IMR-90 (cell line): ENCODE measurements around the gene ILK. TPM values are rescaled to one million over a fixed set of nuclear protein-coding genes. Genes with fewer than 3 reads are reported as not detected.

ENCODE experiments used
- ATAC-seq: fragments of 200-7000 bp; cut with Tn5 transposase; 2 replicates; pipeline ENCODE4 v1.9.1; 2020; ENCODE audit warnings: low read depth, mild to moderate bottlenecking, moderate library complexity
- BruUV-seq: library from RNA; stranded (reverse); fragments of 400-500 nt; replicated peaks from 2 replicates; lab custom pipeline; 2021; lab: Mats Ljungman, UMichigan
- CTCF ChIA-PET: fragments of 300-600 bp; formaldehyde crosslinking; extraction: SDS; loops from one replicate; lab custom pipeline; 2021; ENCODE audit warnings: antibody characterized with exemption; lab: Yijun Ruan, JAX
- POLR2A ChIA-PET: fragments of 300-600 bp; sonication (Branson Sonifier 250); formaldehyde crosslinking; loops from one replicate; lab custom pipeline; 2022; ENCODE audit warnings: antibody characterized with exemption; ENCODE audit not compliant: unreplicated experiment; lab: Charles Lee
- DNase-seq: peaks from one replicate; pipeline ENCODE4 v3.0.0; 2013
- H2AFZ ChIP-seq: replicated peaks from 2 replicates; pipeline ENCODE3; 2013; ENCODE audit warnings: low read length, mild to moderate bottlenecking; ENCODE audit not compliant: poor library complexity
- H2AK5ac ChIP-seq: 2 replicates; pipeline ENCODE4 v1.6.1; 2013; ENCODE audit warnings: low read depth, low read length, inconsistent platforms
- H2AK9ac ChIP-seq: replicated peaks from 2 replicates; pipeline ENCODE3; 2013; ENCODE audit warnings: mild to moderate bottlenecking, low read depth, low read length, moderate library complexity; ENCODE audit not compliant: poor library complexity
- H2BK120ac ChIP-seq: 2 replicates; pipeline ENCODE4 v1.6.1; 2013; ENCODE audit warnings: low read depth, low read length, inconsistent platforms
- H2BK15ac ChIP-seq: 3 replicates; pipeline ENCODE4 v1.6.1; 2013; ENCODE audit warnings: low read depth, low read length, inconsistent platforms
- H2BK20ac ChIP-seq: 2 replicates; pipeline ENCODE4 v1.6.1; 2013; ENCODE audit warnings: low read depth, mild to moderate bottlenecking, inconsistent platforms, low read length, moderate library complexity
- H2BK5ac ChIP-seq: 2 replicates; pipeline ENCODE4 v1.6.1; 2013; ENCODE audit warnings: mild to moderate bottlenecking, low read depth, low read length, inconsistent platforms; ENCODE audit not compliant: poor library complexity, severe bottlenecking
- H3K14ac ChIP-seq: replicated peaks from 2 replicates; pipeline ENCODE4 v1.6.1; 2013; ENCODE audit warnings: low read depth, low read length, inconsistent platforms
- H3K18ac ChIP-seq: 2 replicates; pipeline ENCODE4 v1.6.1; 2013; ENCODE audit warnings: low read depth, low read length, control low read depth
- H3K23ac ChIP-seq: 2 replicates; pipeline ENCODE4 v1.6.1; 2013; ENCODE audit warnings: low read depth, low read length, inconsistent platforms
- H3K27ac ChIP-seq: 2 replicates; pipeline ENCODE4 v1.5.1; 2013; ENCODE audit warnings: mild to moderate bottlenecking, control low read depth, low read length; ENCODE audit not compliant: insufficient read depth
- H3K27me3 ChIP-seq: 2 replicates; pipeline ENCODE4 v1.6.1; 2013; ENCODE audit warnings: low read length; ENCODE audit not compliant: control insufficient read depth, insufficient read depth
- H3K36me3 ChIP-seq: 2 replicates; pipeline ENCODE4 v1.6.1; 2013; ENCODE audit warnings: low read length, mixed read lengths; ENCODE audit not compliant: control insufficient read depth, insufficient read depth
- H3K4ac ChIP-seq: 2 replicates; pipeline ENCODE4 v1.6.1; 2013; ENCODE audit warnings: low read depth, low read length, inconsistent platforms
- H3K4me1 ChIP-seq: 2 replicates; pipeline ENCODE4 v1.6.1; 2013; ENCODE audit warnings: low read length, mixed read lengths; ENCODE audit not compliant: control insufficient read depth, insufficient read depth
- H3K4me2 ChIP-seq: 2 replicates; pipeline ENCODE4 v1.6.1; 2013; ENCODE audit warnings: low read depth, mild to moderate bottlenecking, control low read depth, low read length, moderate library complexity
- H3K4me3 ChIP-seq: 2 replicates; pipeline ENCODE4 v1.5.1; 2013; ENCODE audit warnings: low read depth, mild to moderate bottlenecking, control low read depth, low read length, moderate library complexity; ENCODE audit not compliant: insufficient read depth
- H3K56ac ChIP-seq: 2 replicates; pipeline ENCODE4 v1.6.1; 2013; ENCODE audit warnings: low read length, inconsistent platforms; ENCODE audit not compliant: insufficient read depth; ENCODE audit errors: extremely low read depth
- H3K79me1 ChIP-seq, 2 experiments: 2 replicates each; pipeline ENCODE4 v1.6.1; 2013; ENCODE audit warnings: low read length in 2 of 2, inconsistent platforms in 1 of 2, low read depth in 1 of 2
- H3K9ac ChIP-seq: 2 replicates; pipeline ENCODE4 v1.6.1; 2013; ENCODE audit warnings: low read depth, low read length, control low read depth
- H3K9me1 ChIP-seq: 2 replicates; pipeline ENCODE4 v1.6.1; 2013; ENCODE audit warnings: low read length, inconsistent platforms; ENCODE audit not compliant: insufficient read depth
- H3K9me3 ChIP-seq: 2 replicates; pipeline ENCODE4 v1.6.1; 2013; ENCODE audit warnings: low read length; ENCODE audit not compliant: control insufficient read depth, insufficient read depth
- H4K20me1 ChIP-seq: 2 replicates; pipeline ENCODE4 v1.6.1; 2013; ENCODE audit warnings: low read length, inconsistent platforms; ENCODE audit not compliant: insufficient read depth
- H4K5ac ChIP-seq: 2 replicates; pipeline ENCODE4 v1.6.1; 2013; ENCODE audit warnings: mild to moderate bottlenecking, low read depth, low read length, control low read depth
- H4K8ac ChIP-seq, 2 experiments: 2 replicates each; pipeline ENCODE4 v1.6.1; 2013; ENCODE audit warnings: low read depth in 2 of 2, low read length in 2 of 2, control low read depth in 1 of 2, inconsistent platforms in 1 of 2
- H4K91ac ChIP-seq: 2 replicates; pipeline ENCODE4 v1.6.1; 2013; ENCODE audit warnings: low read depth, low read length, inconsistent platforms; ENCODE audit not compliant: insufficient read depth
- BHLHE40 ChIP-seq: fragments of 150-350 bp; IDR thresholded peaks from 2 replicates; pipeline ENCODE4 v1.6.1; 2016; ENCODE audit warnings: mild to moderate bottlenecking, low read depth, low read length
- CEBPB ChIP-seq: IDR thresholded peaks from 2 replicates; pipeline ENCODE4 v1.6.1; 2012; ENCODE audit warnings: low read depth, low read length, improper control_type of control experiment
- FOS ChIP-seq: fragments of 150-350 bp; IDR thresholded peaks from 2 replicates; pipeline ENCODE4 v1.6.1; 2016; ENCODE audit warnings: low read depth, low read length
- MAFK ChIP-seq: IDR thresholded peaks from 2 replicates; pipeline ENCODE4 v1.6.1; 2012; ENCODE audit warnings: low read depth, low read length, improper control_type of control experiment
- RFX5 ChIP-seq: IDR thresholded peaks from 2 replicates; pipeline ENCODE4 v1.8.0; 2012; ENCODE audit warnings: low read depth, mild to moderate bottlenecking, low read length, moderate library complexity
- WGBS, 2 experiments: methylation state at CpG; one replicate each; pipeline versions ENCODE4 v1.1.5 to v1.1.7; 2013; ENCODE audit warnings: missing lambda C conversion rate in 2 of 2; ENCODE audit not compliant: insufficient read length in 1 of 2; ENCODE audit errors: extremely low coverage in 2 of 2; 5-methylcytosine and 5-hydroxymethylcytosine counted together
- dilution Hi-C: fragments of 300-500 bp; cut with HindIII; formaldehyde crosslinking; loops from one replicate; pipeline ENCODE4 v1.14.3; 2018; ENCODE audit warnings: low sequenced_read_pairs; ENCODE audit not compliant: unreplicated experiment
- in situ Hi-C: fragments of 300-500 bp; cut with MboI; formaldehyde crosslinking; loops from 3 replicates; pipeline ENCODE4 v1.14.3; 2019; ENCODE audit warnings: low sequenced_read_pairs, inconsistent platforms, mixed read lengths
- intact Hi-C: fragments of 100-400 bp; cut with micrococcal nuclease; formaldehyde crosslinking; loops from 2 replicates; pipeline ENCODE4 v1.10.0; 2022
- polyA plus RNA-seq, 3 experiments: library from polyadenylated mRNA; depleted of rRNA; stranded (reverse); fragments of >200 nt; gene quantifications; 2 replicates each; pipeline ENCODE4 v1.2.3, GENCODE V29; 2012; ENCODE audit warnings: low replicate concordance in 1 of 3
- total RNA-seq: library from RNA; depleted of rRNA; stranded (reverse); fragments of >200 nt; gene quantifications from 2 replicates; pipeline ENCODE4 v1.2.3, GENCODE V29; 2012

The ILK gene
- total and polyA plus RNA-seq, 2 of the 4 experiments (the other 2 are of a cell fraction), result 339 to 389 TPM

DNA sequence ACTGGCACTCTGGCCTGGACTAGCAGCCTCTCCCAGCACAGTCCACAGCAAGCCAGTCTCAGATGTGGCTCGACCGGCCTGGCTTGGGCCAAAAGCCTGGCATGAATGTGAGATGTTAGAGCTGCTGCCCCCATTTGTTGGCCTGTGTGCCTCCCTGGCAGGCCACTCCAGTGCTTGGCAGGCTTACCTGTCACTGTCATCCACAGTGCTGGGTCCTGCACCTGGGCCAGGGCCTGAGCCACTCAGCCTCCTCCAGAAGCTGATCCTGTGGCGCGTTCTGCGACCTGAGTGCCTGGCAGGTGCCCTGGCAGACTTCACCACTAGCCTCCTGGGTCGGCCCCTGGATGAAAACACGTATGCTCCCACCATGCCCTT, 36.2 kb upstream of the ILK start:
- ChIA-PET CTCF (no interaction called here), POLR2A (no interaction called here)
- no peak overlapping the region for H3K14ac ChIP-seq
- no peak overlapping the region for H3K4me2 ChIP-seq
- H3K23ac ChIP-seq, result no peak overlapping the region
- H3K4ac ChIP-seq, result no peak overlapping the region
- H3K9ac ChIP-seq, result no peak overlapping the region
- H2BK15ac ChIP-seq, result no peak overlapping the region
- H2BK120ac ChIP-seq, result no peak overlapping the region
- no peak overlapping the region for H2BK5ac ChIP-seq
- H3K36me3 ChIP-seq, result no peaks in the 10 kb centered on the region; the same call in 1 of the 2 replicates
- no peak overlapping the region for H2AK5ac ChIP-seq
- WGBS, 2 experiments, result 100% methylated on average over 1 of the region's 7 CpGs; no CpG with 5 or more reads in 1 of the 2 experiments
- H3K18ac ChIP-seq, result no peak overlapping the region
- no peak overlapping the region for H4K91ac ChIP-seq
- TF ChIP-seq FOS (no peak), RFX5 (no peak), CEBPB (no peak), MAFK (no peak), BHLHE40 (no peak)
- dilution Hi-C loops (no loop called here), intact Hi-C loops (no loop called here), in situ Hi-C loops (no loop called here)
- H3K4me3 ChIP-seq, result no peak overlapping the region
- no TSS peak for BruUV-seq
- DNase-seq, result no peak
- H3K79me1 ChIP-seq, result peaks cover 0 to 3% of the 10 kb centered on the region in 2 experiments; a peak in 2 of 4 replicates
- ATAC-seq, result no peak
- no peaks in the 10 kb centered on the region for H4K20me1 ChIP-seq
- H3K56ac ChIP-seq, result no peak overlapping the region
- no peak overlapping the region for H4K8ac ChIP-seq
- peaks cover 11% of the 10 kb centered on the region for H3K9me1 ChIP-seq
- H4K5ac ChIP-seq, result no peak overlapping the region
- no peak overlapping the region for H2AK9ac ChIP-seq
- peaks cover 9% of the 10 kb centered on the region for H3K4me1 ChIP-seq
- H2AFZ ChIP-seq, result no peak overlapping the region
- no peak overlapping the region for H2BK20ac ChIP-seq
- no peak overlapping the region for H3K27ac ChIP-seq
- H3K27me3 ChIP-seq, result no peaks in the 10 kb centered on the region
- no peaks in the 10 kb centered on the region for H3K9me3 ChIP-seq
